Sigmoid colon (tissue), 7 donors: ENCODE measurements around the gene TTC3. TPM values are rescaled to one million over a fixed set of nuclear protein-coding genes. Genes with fewer than 3 reads are reported as not detected.

Experiments used
- DNase-seq: peaks from one replicate; pipeline ENCODE4 v3.0.0-alpha.2; 2019
- H3K27ac ChIP-seq, 4 donors: fragments of 200-600 bp; sonication (generic); one replicate each; pipeline ENCODE4 v1.5.1; 2016 to 2019; ENCODE audit warnings: mild to moderate bottlenecking in 1 of 4
- H3K27me3 ChIP-seq, 3 donors: fragments of 200-600 bp; sonication (generic); one replicate each; pipeline ENCODE4 v1.5.1; 2019; ENCODE audit warnings: mild to moderate bottlenecking in 1 of 3
- H3K36me3 ChIP-seq, 4 donors: fragments of 200-600 bp; sonication (generic); one replicate each; pipeline ENCODE4 v1.5.1; 2016 to 2019
- H3K4me1 ChIP-seq, 4 donors: fragments of 200-600 bp; sonication (generic); one replicate each; pipeline ENCODE4 v1.5.1; 2017 to 2019
- H3K4me3 ChIP-seq, 4 donors: fragments of 200-600 bp; sonication (generic); one replicate each; pipeline ENCODE4 v1.5.1; 2017 to 2019; ENCODE audit warnings: mild to moderate bottlenecking in 2 of 4, moderate library complexity in 1 of 4
- H3K9me3 ChIP-seq, 4 donors: fragments of 200-600 bp in 3 of 4; sonication (generic) in 3 of 4; one replicate each; pipeline versions ENCODE4 v1.5.1 to v1.6.1; 2013 to 2019
- CTCF ChIP-seq, 4 experiments: fragments of 450-650 bp in 3 of 4; fragments of 200-600 bp in 1 of 4; IDR thresholded peaks; one replicate each; pipeline ENCODE4 v1.5.1; 2016 to 2019; ENCODE audit warnings: antibody characterized with exemption in 4 of 4, mild to moderate bottlenecking in 3 of 4, moderate library complexity in 2 of 4
- EP300 ChIP-seq, 4 donors: sonication (generic); formaldehyde crosslinking; IDR thresholded peaks; one replicate each; pipeline ENCODE4 v1.6.1; 2017; ENCODE audit warnings: antibody characterized with exemption in 4 of 4
- POLR2A ChIP-seq, 2 donors: fragments of 450-650 bp; IDR thresholded peaks; one replicate each; pipeline ENCODE4 v1.6.1; 2016; ENCODE audit warnings: antibody characterized with exemption in 2 of 2, mild to moderate bottlenecking in 2 of 2, moderate library complexity in 2 of 2
- POLR2AphosphoS5 ChIP-seq, 4 donors: sonication (generic); formaldehyde crosslinking; IDR thresholded peaks; one replicate each; pipeline ENCODE4 v1.6.1; 2017; ENCODE audit warnings: antibody characterized with exemption in 4 of 4
- WGBS, 2 donors: extraction: QIAGEN DNeasy Blood & Tissue Kit; methylation state at CpG; one replicate each; pipeline ENCODE4 v1.1.7; 2013; 5-methylcytosine and 5-hydroxymethylcytosine counted together
- intact Hi-C: fragments of 100-400 bp; cut with DNase I; formaldehyde crosslinking; loops from one replicate; pipeline ENCODE4 v1.15.1; 2023
- polyA plus RNA-seq, 3 donors: library from polyadenylated mRNA; stranded (reverse); fragments of 200-250 nt; gene quantifications; one replicate each; pipeline ENCODE4 v1.2.3, GENCODE V29; 2013
- total RNA-seq, 4 donors: library from RNA; depleted of rRNA; stranded (reverse); fragments of >200 nt; gene quantifications; one replicate each; pipeline ENCODE4 v1.1.0, GENCODE V29; 2016
- donor health status: healthy with polysubstance abuse.
- donor health status: Bipolar disorder and iron deficiency.
- donor health status: healthy.

Gene TTC3
- total and polyA plus RNA-seq, 7 donors: 22.2 to 151 (median 108) TPM

- H3K27me3 ChIP-seq: no peaks in the 10 kb centered on the region
- intact Hi-C loops: no loop called here
- TF ChIP-seq POLR2AphosphoS5 (IDR thresholded peaks at IDR 0.05): no peak
- no peak for TF ChIP-seq POLR2A (IDR thresholded peaks at IDR 0.05)
- TF ChIP-seq CTCF (IDR thresholded peaks at IDR 0.05): no peak
- TF ChIP-seq EP300 (IDR thresholded peaks at IDR 0.05): no peak
- H3K4me3 ChIP-seq: no peak overlapping the region
- DNase-seq: no peak
- no peak overlapping the region for H3K27ac ChIP-seq
- H3K9me3 ChIP-seq: no peaks in the 10 kb centered on the region
- 97% methylated on average over 16 of the region's 16 CpGs for WGBS, 2 donors
- peaks cover 34 to 79% (median 50%) of the 10 kb centered on the region in 4 donors for H3K36me3 ChIP-seq
- no peaks in the 10 kb centered on the region for H3K4me1 ChIP-seq
Measured at GRCh38 chr21:37231671-37232070, 158.6 kb downstream of the TTC3 start.

GRCh38 chr21:37232274-37233018, 159.4 kb downstream of the TTC3 start:
- no peak for DNase-seq
- Histone ChIP-seq H3K9me3 (no peaks in the 10 kb centered on the region), H3K27ac (no peak overlapping the region), H3K4me3 (no peak overlapping the region), H3K36me3 (peaks cover 27 to 79% (median 42%) of the 10 kb centered on the region in 4 donors), H3K4me1 (no peaks in the 10 kb centered on the region), H3K27me3 (no peaks in the 10 kb centered on the region)
- intact Hi-C loops: no loop called here
- TF ChIP-seq POLR2A (IDR thresholded peaks at IDR 0.05) (no peak), CTCF (IDR thresholded peaks at IDR 0.05) (no peak), EP300 (IDR thresholded peaks at IDR 0.05) (no peak), POLR2AphosphoS5 (IDR thresholded peaks at IDR 0.05) (no peak)
- 91 to 92% methylated on average over 19 of the region's 19 CpGs for WGBS, 2 donors

GRCh38 chr21:37233551-37234146, 160.6 kb downstream of the TTC3 start:
- Histone ChIP-seq H3K9me3 (no peaks in the 10 kb centered on the region), H3K4me3 (no peak overlapping the region), H3K27ac (no peak overlapping the region), H3K4me1 (no peaks in the 10 kb centered on the region), H3K27me3 (no peaks in the 10 kb centered on the region), H3K36me3 (peaks cover 23 to 79% (median 35%) of the 10 kb centered on the region in 4 donors)
- DNase-seq: no peak
- intact Hi-C loops: no loop called here
- TF ChIP-seq EP300 (IDR thresholded peaks at IDR 0.05) (no peak), POLR2A (IDR thresholded peaks at IDR 0.05) (no peak), CTCF (IDR thresholded peaks at IDR 0.05) (no peak), POLR2AphosphoS5 (IDR thresholded peaks at IDR 0.05) (no peak)
- WGBS, 2 donors: 86 to 94% methylated on average over 9 of the region's 9 CpGs

- Histone ChIP-seq H3K27me3 (no peaks in the 10 kb centered on the region), H3K4me1 (no peaks in the 10 kb centered on the region), H3K36me3 (peaks cover 4 to 61% (median 18%) of the 10 kb centered on the region in 4 donors), H3K4me3 (no peak overlapping the region), H3K27ac (no peak overlapping the region), H3K9me3 (no peaks in the 10 kb centered on the region)
- intact Hi-C loops: no loop called here
- no peak for DNase-seq
- TF ChIP-seq EP300 (IDR thresholded peaks at IDR 0.05) (no peak), POLR2A (IDR thresholded peaks at IDR 0.05) (no peak)
- WGBS, 2 donors: 90 to 98% methylated on average over 2 of the region's 2 CpGs
Measured at GRCh38 chr21:37237346-37237745, 164.3 kb downstream of the TTC3 start.

- no peaks in the 10 kb centered on the region for H3K4me1 ChIP-seq
- peaks cover 0 to 57% (median 15%) of the 10 kb centered on the region in 4 donors for H3K36me3 ChIP-seq
Measured at GRCh38 chr21:37237764-37238163, 164.7 kb downstream of the TTC3 start.

More at GRCh38 chr21:37237764-37238163, 164.7 kb downstream of the TTC3 start:
- Histone ChIP-seq H3K4me3 (no peak overlapping the region), H3K9me3 (no peaks in the 10 kb centered on the region), H3K27ac (no peak overlapping the region), H3K27me3 (no peaks in the 10 kb centered on the region)
- DNase-seq: no peak
- intact Hi-C loops: no loop called here
- 46 to 74% methylated on average over 4 of the region's 4 CpGs for WGBS, 2 donors
- TF ChIP-seq POLR2A (IDR thresholded peaks at IDR 0.05): no peak
- no peak for TF ChIP-seq CTCF (IDR thresholded peaks at IDR 0.05)
- no peak for TF ChIP-seq EP300 (IDR thresholded peaks at IDR 0.05)
- no peak for TF ChIP-seq POLR2AphosphoS5 (IDR thresholded peaks at IDR 0.05)
